CD4-positive, alpha-beta T cell treated with Interleukin-17A for 1 hour (primary cell): ENCODE results near the gene SPTB.

Source experiments
- DNase-seq: peaks from one replicate; pipeline ENCODE4 v3.0.0-alpha.2; 2020

SPTB gene

DNA sequence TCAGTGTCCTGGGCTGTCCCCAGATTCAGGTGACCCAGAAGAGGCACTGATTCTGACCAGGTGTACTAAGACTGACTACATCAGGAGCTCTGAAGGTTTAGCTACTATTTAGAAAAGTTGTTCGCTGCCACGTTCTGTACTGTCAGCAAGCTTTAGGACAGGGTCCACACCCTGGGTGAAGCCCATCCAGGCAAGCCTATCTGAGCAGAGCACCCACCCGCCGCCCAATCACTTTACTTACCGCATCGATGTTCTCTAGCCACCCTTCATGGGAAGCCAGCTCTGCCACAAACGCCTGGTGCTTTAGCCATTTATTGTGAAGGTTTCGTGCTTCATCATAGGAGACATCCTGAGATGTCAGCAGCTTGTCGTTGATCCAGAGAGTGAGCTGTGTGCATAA is 95.7 kb downstream of the SPTB start:
- DNase-seq = no peak

DNA sequence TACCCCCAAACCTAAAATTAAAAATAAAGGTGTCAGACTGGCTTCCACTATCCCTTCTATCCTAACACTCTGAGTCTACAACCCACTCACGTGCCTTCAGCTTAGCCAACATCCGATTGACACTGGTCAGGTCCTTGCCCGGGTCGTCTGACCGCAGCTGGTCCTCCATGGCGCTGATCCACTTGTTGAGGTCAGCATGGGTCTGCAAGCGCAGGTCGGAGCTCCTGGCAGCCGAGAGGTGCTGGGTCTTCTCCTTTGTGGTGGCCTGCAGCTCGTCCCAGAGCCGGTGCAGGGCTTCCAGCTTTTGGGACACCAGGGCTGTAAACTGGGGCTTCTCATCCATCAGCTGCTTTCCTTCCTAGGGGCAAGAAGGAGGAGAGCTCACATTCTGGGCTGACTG is 97.5 kb downstream of the SPTB start:
- DNase-seq = no peak

DNA sequence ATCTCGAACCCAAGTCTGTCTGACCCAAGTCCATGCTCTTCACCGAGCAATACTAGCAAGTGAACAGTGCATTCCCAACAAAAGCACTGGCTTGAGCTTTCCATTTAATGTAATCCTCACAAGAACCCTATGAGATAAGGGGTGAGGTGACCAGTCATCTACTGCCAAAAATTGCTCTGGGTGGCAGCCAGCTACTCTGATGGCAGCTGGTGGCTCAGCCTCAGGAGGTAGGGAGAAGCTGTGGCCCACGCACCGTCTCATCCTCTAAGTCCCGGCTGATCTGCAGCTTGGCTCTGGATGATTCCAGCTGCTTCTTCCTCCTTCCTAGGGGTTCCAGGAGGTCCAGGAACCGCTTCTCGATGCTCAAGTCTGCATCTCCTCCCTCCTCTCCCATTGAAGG is 100.2 kb downstream of the SPTB start:
- DNase-seq = no peak

DNA sequence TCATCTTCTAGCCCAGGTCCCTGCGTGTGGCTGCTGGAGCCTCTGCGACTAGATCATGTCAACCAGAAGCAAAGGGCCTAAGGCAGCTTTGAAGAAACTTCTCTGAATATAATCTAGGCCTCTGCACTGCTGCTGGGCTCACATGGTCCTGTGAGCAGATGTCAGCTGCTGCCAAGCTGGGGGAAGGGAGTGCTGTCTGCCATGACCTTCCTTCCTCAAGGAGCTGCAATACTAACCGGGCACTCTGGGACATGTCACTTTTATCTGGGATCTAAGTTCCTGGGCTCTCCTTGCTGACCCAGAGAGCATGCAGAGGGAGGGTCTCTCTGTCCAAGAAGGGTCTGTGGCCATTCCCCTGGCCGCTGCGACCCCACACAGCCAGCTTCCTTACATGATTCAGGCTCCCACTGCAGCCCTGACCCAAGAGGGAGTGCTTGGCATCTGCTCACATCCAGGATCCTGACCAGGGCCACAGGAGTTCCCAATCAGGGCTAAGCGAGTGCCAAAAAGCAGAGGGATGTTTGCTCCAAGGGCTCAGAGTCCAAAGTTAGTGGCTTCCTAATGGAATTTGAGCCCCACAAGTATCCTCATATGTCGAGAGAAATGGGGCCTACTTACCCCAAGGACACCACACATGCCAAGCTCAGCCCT is 101.5 kb downstream of the SPTB start:
- DNase-seq = no peak

DNA sequence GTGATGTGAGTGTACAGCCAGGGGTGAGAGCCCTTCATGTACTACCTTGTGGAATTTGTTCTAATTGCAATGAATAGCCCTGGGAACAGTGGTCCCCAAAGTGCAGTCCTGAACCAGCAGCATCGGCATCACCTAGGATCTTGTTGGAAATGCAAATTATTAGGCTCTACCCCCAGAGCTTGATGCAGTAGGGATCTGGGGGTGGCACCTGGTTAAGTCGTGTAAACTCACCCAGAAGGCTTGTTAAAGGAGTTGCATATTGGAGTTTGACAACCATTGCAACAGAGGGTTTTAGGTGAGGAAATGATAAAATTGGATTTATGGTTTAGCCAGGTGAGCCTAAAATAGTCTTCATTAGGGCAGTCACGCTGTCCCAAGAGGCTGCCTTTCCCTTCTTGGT is 102.2 kb downstream of the SPTB start:
- DNase-seq = no peak

DNA sequence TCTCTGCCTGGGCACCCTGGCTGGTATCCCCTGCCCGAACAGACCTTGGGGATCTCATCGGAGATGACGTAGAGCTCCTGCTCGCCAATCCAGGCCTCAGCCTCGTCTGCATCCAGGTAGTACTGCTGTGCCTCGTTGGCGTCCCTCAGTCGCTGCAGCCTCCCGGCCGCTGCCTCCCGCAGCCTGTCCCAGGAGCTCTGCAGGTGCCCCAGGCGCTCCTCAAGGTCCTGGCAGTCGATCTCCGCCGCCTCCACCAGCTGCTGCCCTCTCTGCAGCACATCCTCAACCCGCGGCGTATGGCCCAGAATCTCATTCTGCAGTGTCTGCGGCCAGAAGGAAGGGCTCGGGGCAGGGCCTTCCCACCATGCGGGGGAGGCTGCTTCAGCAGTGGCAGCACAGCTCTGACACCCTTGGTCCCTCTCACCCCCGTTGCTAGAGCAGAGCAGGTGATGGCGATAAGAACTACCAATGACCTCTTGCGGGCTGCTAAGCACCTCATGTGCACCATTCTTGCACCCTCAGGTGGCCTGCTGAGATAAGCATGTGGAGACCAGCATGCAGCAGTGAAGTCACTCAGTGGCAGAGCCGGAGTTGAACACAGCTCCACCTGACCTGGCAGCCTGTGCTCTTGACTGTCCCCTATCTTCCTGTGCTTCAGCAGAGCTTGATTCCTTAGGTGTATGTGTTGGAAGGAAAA is 104.5 kb downstream of the SPTB start:
- DNase-seq = no peak

DNA sequence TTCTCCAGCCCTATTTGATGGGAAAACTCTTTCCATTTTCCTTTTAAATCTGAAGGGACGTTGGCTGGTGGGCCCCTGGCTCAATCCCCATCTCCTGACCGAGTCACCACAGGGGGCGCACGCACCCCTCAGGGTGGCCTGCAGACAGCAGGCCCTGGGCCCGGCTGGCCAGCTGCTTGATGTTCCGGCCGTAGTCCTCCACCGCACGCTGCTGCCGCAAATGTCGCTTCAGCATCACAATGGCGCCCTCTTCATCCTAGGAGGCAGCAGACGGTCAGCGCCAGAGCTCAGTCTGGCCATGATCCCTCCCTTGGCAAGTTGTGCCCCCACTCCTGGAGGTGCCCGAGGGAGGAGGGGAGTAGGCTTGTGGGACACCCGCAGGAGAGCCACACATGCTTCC is 105.4 kb downstream of the SPTB start:
- DNase-seq = no peak

DNA sequence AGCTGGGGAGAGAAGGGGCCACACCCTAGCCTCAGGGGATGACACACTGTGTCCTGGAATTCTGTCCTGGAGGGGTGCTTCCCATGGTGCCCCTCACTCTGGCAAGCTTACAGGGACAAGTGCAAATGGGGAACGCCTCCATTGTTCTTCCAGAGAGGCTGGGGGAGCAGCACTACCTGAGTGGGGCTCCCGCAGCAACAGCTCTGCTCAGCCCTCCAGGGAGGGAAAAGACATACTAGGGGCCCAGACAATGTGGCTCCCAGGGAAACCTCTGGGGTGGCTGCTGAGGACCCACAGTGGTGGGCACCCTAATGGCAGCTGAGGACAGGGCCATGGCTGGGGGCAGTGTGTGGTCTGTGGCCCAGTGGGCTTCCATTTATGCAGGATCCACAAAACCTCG is 106.1 kb downstream of the SPTB start:
- no peak for DNase-seq

DNA sequence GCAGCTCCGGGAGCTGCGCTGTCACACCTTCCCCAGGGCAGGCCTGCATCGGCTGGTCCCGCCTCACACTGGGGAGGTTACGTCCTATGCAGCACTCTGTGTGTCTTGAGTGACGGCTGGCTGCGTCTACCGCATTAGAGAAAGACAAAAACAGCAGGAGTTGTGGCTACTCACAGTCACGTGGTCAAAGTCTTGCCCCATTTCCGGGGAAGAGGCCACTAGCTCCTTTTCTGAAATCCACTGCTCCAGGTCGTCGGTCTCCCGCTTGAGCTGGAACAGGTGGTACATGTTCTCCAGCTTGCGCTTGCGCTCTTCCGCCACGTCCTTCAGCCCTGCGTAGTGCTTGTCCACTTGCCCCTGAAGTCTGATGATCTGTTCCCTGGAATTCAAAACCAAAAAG is 106.7 kb downstream of the SPTB start:
- DNase-seq = no peak

DNA sequence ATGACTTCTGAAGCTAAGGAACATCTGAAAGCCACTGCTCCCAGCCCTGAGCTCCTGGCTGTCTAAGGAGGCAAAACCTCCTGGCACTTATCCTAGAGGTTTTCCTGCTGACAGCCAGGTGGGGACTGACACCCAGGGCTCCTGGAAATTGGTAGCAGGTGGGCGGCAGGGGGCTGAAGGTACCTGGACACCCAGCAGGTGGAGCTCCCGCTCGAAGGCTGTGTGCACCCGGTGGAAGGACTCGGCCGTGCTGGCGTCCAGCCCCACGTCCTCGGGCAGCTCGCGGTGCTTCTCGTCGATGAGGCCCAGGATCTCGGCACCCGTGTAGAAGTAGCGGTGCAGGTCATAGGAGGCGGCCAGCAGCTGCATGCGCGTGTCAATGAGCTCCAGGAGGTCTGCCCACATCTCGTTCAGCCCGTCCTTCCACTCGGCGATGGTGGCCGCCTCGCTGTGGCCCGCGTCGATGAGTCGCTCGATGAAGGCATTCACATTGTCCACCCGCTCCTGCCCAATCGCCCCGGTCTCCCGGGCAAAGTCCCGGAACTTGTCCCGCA is 107.2 kb downstream of the SPTB start:
- DNase-seq = no peak

DNA sequence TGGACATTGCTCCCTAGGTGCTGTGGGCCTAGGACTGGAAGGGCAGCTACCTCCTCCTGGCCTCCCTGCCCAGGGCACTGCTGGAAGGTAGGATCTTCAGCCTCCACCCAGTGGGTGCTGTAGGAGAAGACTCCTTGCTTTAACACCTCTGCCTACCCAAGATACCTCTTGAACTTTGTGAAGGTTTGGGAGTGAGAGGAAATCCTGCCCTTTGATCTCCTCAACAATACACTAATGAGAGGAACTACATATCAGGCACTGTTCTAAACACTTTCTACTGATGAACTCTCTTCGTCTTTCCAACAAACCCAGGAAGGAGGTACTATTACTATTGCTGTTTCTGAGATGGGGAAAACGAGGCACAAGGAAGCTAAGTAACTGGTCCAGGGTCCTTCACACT is 108.5 kb downstream of the SPTB start:
- no peak for DNase-seq

DNA sequence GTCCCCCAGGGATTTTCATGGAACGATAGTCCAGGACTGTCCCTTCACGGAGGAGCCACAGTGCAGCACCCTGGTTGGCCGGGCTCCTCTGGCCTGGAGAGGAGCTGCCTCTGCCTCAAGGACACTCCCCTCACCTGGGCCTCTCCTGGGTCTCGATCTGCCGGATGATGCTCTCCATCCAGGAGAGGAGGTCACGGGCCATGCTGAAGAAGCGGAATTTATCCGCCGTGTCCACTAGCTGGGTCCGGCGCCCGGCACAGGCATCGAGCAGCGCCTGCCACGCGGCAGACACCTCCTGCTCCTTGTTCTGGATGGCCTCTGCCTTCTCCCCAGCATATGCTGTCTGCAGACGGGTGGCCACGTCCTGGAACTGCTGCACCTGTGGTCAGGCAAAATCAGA is 109.0 kb downstream of the SPTB start:
- DNase-seq = no peak

DNA sequence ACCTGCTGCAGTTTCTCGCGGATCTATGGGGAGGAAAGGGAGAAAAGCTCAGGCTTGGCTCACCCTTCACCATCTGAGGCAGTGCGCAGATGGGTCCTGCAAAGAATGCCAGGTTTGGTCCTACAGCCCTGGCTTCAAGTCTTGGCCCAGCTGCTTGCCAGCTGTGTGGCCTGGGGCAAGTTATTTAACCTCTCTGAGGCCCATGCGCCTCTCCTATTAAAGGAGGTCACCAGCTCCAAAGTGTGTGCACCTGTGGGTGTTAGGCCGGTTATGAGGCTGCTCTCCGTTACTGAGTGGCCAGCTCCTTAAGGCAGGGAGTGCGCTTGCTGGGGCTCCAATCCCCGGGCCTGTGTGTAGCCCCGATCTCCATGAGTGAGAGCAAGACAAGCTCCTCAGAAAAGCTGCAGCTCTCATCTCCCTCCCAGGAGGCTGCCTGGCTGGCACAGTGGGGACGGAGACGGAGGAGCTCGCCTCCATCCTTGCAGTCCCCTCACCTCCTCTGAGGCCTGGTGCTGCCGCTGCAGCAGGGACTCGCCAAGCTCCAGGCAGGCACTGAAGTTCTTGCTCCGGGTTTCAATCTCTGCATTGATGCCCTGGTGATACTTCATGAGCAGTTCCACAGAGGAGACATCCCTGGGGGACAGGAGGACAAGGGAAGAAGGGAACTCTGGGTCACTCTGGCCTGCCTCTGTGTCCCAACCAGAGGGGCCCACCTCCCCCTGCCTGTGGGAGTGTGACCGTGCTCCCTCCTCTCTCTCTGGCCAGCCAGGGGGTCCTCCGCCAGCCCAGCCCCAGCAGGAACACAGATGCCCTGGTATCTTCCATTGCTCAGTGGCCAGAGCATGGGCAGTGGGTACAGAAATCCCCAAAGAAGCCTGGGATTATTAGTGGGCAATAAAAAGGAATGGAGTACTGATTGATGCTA is 110.3 kb downstream of the SPTB start:
- DNase-seq = no peak

DNA sequence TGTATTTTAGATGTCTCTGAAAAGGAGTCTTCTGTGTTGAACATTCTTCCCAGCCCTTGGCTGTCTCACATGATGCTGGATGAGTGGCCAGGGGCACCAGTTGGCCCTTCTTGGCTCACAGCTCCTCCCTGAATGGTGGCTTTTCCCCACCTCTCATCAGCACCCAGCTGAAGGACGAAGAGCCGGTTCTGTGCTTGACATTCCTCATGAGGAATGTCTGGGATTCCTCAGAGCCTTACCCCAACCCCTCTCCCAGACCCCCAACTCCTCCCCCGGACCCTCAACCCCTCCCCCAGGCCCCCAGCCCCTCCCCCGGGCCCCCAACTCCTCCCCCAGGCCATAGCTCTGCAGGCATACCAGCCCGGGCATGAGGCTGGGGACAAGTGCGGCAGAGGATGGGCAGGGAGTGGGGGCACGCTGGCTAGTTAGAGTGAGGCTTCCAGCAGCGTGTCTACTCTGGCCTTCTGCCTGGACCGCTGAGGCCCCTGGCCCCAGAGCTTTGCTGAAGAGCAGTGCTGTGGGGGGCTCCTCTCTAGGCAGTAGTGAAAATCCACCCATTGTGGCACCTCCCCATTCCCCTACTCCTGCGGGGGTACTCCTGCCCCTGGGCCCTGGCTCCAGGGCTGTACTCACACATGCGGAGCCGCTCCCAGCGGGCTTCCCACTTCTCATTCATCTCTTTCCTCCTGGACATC is 111.2 kb downstream of the SPTB start:
- DNase-seq = no peak

DNA sequence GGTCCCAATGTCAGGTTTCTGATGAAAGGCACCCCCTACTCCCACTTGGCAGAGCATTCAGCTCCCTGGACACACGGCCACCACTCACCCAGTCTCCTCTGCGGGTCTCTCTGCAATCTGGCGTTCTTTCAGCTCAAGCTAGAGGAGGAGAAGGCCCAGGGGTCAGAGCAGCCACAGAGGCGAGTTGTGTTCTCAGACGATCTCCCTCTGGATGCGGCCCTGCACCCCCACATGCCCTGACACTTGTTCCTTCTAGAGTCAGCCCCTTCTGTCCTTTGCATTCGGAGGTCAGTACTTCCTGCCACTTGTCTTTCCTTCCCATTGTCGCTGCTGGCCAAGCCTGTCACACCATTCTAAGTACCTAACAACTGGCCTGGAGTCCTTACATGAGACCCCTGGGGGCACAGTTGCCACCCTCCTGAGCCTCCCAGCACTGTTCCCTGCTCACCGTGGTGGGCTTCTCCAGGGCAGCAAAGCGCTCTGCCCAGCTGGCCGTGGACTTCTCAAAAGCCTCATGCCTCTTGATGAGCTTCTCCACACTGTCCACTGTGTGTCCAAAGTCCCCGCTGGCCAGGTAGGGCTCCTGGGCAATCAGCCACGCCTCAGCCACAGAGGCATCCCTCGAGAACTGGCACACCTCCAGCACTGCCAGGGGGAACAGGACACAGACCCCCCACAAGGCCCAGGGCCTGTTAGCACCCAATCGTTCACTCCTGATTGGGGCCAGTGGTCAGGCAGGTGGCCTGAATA is 112.3 kb downstream of the SPTB start:
- DNase-seq = no peak

DNA sequence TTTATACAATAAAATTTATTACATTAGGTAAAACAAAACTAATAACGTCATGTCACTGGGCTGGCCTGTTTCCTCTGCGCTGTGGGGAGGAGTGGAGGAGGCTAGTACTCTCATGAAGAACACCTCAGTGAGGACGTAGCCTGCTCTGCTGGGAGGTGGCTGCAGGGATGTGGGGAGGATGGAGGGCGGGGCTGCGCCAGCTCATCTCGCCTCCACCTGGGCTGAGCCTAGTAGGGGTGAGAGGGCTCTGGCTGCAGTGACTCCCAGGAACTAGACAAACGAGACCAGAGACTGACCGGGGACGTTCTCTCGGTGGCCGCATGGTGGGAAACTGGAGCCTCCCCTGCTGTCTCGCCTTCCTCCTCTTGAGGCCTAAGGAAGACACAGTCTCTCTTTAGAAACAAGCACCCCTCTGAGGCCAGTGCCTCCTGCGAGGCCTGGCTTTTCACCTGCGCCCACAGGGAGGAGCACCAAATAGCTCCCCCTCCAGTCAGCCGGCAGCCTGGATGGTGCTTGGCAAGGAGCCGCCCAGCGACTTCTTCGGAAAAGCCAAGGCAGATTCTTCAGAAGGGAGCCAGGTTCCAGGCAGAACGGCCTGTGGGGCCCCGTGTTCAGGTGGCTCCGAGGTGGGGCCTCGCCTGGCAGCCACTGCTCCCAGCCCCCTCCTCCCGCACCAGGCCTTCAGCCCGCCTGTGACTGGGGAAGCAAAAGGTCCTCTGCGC is 113.1 kb downstream of the SPTB start:
- DNase-seq = no peak

DNA sequence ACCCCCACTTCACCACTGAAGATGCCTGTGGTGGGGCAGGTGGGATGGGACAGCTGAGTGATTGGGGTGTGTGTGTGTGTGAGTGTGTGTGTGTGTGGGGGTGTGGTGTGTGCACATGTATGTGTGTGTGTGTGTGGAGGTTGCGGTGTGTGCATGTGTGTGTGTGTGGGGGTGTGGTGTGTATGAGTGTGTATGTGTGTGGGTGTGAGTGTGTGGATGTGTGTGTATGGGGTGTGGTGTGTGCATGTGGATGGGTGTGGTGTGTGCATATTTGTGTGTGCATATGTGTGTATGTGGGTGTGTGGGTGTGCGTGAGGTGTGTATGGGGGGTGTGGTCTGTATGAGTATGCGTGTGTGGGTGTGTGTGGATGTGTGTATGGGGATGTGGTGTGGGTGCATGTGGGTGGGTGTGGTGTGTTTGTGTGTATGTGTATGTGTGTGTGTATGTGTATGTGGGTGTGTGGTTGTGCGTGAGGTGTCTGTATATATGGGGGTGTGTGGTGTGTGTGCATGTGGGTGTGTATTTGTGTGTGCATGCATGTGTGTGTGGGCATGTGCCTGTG is 113.9 kb downstream of the SPTB start:
- no peak for DNase-seq

DNA sequence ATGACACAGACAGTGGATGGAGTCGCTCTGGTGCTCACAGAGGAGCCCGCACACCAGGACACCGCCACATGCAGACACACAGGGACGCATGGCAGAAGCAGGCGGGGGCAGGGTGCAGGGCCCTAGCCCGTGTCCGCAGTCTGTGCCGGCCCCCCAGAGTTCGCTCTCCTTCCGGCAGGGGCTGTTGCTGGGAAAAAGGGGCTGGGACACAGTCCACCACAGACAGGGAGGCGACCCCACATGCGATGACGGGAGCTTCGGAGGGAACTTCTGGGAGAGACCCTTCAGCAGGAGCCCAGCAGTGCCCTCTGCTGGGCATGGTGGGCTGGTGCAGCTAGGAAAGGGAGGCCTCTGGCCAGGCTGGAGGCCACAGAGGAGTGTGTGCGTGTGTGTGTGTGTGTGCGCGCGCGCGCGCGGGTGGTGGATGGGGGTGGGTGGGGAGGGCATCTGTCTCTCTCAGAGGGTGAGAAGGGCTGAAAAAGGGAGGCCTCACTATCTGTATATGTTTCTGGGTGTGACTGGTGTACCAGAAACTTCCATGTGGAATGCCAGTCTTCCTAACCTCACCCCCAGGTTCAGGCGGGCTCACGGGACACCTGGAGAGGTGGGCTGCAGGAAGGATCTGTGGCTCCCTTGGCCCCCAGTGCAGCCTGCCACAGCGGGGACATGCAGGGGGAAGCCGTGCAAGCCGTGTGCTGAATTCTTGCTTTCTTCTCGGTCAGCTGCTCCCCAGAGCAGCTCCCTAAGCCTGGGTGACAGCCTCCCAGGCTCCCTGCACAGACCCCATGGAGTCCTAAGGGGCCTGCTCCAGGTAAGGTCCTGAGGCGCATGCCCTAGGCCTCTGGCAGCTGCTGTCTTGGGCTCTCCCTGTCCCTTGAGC is 114.8 kb downstream of the SPTB start:
- peak; percentile 79 for DNase-seq

DNA sequence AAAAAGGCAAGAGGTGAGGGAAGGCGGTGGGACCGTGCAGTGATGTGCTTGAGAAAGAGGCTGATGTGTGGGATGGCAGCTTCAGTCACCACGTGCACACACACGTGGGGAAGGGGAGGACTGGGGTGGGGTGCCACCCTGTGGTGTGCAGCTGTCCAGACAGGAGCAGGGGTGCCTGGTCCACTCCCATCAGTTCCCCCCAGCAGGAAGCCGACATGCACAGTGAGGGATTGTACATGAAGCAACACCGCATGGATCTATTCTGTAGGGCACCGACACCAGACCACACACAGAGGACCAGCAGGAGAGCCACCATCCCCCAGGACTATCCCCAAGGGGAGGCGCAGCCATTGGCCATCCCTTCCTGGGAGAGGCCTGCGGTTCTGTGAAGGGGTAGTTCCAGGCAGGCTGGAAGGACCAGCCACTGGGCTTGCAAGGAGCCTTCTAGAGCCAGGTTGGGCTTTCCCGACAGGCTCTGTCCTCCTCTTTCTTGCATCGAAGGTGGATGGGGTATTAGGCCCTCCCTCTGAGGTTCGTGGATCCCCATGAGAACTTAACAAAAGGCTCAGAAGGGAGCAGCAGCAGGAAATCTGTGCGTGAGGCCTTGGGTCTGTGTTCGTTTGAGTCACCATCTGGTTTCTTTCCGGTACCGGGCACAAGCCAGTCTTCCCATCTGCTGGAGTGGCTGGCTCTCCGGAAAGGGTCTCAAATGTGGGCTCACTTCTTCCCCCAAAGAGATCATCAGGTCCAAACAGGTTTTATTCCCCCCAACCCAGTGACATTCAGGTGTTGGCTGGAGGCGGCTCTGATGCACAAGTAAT is 115.7 kb downstream of the SPTB start:
- DNase-seq = no peak
